Pulmonary artery endothelial cell (primary cell): Measurements from ENCODE around the gene DCAF12L2. TPM values are rescaled to one million over a fixed set of nuclear protein-coding genes. Genes with fewer than 3 reads are reported as not detected.
"Not testable (repeated sequence)": the region's sequence is repeated elsewhere in the genome, so short reads cannot be mapped to it uniquely, and the experiment has no call there.

ENCODE experiments used
- DNase-seq: peaks from one replicate; pipeline ENCODE4 v3.0.0-alpha.2; 2011; ENCODE audit warnings: low read depth, low spot score
- total RNA-seq: library from RNA; depleted of rRNA; stranded (reverse); fragments of >200 nt; gene quantifications from 2 replicates; pipeline ENCODE4 v1.2.3, GENCODE V29; 2014

DCAF12L2 gene
- total RNA-seq, result 0.04 TPM in 1 of 2 replicates, not detected in the other

DNA sequence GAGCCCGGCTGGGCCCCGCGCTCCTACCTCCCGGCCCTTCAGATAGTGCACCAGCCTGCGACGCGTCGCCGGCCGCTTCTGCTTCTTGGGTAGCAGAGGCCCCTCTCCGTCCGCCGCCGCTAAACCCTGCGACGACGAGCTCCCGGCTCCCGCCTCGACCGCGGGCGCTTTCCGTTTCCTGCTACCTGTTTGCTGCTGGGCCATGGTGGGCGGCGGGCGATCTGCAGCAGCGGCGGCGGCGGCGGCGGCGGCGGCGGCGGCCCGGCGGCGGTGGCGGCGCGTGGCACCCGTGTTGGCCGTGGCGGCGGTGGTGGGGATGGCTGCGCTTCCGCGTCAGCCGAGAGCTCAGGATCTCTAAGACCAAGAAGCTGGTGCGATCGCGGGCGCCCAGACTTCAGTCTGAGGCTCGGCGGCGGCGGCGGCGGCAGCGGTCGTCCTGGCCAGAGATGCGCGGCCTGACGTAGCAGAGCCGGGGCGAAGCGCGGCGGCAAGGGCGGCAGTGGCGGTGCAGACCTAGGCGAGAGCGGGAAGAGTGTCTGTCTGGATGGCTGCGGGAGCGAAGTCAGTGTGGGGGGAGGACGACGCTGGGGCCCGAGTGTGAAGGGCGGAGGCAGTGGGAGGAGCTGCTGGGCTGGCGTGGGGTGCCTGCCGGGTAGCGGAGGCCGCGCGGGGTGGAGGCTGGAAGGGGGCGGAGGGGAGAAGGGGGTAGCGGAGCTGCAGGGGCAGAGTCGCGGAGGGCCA, at the start of gene DCAF12L2:
Gene DCAF12L2 (minus strand): TSS at position 569 of the 741 bp plus-strand sequence. CDS start 365 bp downstream, at position 204.
- DNase-seq, result no peak

DNA sequence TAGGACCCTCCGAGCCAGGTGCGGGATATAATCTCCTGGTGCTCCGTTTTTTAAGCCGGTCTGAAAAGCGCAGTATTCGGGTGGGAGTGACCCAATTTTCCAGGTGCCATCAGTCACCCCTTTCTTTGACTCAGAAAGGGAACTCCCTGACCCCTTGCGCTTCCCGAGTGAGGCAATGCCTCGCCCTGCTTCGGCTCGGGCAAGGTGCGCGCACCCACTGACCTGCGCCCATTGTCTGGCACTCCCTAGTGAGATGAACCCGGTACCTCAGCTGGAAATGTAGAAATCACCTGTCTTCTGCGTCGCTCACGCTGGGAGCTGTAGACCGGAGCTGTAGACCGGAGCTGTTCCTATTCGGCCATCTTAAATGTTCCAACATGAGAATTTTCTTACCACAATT, 24.8 kb upstream of the DCAF12L2 start:
- not testable (repeated sequence) for DNase-seq

DNA sequence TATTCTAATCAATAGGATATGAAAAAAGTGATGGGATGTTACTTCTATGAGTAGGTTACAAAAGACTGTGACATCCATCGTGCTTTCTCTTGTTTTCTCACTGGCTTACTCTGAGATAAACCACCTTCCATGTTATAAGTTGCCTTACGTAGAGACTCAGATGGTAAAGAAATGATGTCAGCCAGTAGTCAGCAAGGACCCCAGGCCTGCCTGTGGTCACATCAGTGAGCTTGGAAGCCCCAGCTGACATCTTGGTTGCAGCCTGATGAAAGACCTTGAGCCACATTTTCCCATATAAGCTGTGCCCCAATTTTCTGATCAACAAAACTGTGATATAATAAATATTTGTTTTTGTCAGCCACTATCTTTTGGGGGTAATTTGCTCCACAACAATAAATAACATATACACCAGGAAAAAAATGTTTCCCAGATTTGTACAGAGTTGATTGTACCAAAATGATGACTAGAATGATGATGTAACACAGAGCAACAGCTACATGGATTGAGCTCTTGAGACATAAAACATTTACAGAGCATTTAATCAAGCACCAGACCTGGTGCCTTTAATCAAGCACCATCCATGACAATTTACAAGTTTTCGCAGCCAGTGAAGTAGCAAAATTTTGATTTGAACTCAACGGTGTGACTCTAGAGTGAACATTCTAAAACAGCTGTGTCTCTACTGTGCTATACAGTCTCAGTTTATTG, 11.2 kb upstream of the DCAF12L2 start:
- no peak for DNase-seq

DNA sequence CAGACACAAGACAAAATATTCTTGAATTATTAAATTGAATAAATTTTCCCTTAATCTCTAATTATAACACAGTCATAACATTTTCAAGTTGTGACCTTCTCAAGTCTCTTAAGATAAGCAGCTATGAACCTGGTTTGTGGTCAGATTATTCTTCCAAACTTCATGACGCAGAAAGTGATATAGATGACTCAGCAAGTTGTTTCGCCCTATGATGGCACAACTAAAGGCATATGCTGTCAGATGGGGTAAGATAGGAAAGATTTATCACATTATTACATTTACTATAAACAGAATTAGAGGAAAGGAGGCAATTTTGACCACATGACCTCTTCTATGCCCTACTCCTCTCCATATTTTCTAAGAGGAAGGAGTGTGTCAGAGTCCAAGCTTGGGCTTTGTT, 4.6 kb upstream of the DCAF12L2 start:
- no peak for DNase-seq

DNA sequence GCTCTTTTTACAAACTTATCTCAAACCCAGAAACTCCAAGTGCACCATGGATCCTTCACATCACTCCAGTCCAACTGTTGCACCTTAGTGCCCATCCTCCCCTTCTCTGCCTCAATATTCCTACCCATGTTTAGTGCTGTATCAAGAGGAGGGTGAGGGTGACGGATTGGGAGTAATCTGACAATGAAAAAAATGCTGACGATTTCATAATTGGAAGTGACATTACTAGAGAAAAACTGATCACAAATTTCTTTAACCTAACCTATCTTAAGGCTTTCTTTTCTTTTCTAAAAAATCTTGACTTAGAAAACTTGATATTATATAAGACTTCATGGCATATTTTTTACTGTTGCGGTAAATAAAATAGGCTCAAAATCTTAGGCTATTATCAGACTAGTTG, 1.5 kb upstream of the DCAF12L2 start:
- DNase-seq, result no peak

DNA sequence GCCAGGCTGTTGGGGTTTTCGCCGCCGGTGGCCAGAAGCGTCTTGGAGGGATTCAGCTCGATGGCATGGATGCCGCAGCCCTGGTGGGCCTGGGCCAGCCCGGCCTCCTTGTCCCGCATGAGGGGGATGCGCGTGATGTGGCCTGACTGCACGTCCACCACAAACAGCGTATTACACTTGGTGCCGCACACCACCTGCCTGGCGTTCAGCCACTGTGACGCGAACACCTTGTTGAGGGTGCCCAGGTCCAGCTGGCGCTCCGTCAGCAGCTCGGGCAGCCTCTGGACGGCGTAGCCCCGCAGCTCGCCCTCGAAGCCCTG, 728 bp downstream of the DCAF12L2 start:
- no peak for DNase-seq

DNA sequence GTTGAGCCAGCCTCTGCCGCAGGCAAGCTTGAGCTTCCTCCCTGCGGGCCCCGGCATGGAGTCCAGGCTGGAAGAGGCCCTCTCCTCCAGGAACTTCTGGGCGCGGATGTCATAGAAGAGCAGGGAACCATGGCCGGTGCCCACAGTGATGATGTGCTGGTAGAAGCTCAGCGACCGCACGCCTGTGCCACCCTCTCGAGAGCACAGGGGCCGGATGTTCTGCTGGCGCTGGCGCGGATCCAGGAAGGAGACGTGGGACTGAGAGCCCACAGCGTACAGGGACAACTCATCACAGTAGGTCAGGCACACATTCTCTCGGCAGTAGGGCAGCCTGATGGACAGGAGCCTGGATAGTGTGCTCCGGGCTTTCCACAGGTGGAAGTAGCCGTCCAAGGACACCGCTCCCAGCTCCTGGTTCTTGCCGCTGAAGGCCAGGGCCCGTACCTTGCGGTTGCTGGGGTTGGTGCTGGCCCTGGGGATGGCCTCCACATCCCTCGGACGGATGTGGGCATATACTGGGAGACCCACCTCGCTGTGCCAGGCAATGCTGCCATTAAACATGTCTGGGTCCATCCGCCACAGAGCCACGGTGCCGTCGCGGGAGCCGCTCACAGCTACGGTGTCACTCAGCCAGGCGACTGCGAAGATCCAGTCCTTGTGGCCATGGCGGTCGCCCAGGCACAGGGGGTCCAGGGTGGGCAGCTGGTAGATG, 1.2 kb downstream of the DCAF12L2 start:
- no peak for DNase-seq

DNA sequence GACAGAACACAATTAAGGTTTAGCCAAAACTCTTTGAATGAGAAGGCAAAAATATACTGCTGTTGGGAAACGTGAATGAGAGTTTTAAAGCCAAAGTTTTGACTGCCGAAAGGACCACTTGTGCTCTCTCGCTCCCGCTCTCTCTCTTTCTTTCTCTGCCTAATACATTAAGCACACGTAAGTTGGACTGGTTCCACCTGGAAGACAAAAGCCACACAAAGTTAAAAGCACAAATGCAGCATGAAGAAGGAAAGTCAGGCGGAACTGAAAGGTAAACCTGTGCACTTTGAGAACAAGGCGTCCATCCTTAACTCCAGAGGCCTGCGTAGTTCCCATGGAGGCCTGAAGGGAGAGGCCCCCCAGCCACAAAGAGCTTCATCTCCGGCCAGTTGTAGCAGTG, 1.9 kb downstream of the DCAF12L2 start:
- DNase-seq, result no peak

DNA sequence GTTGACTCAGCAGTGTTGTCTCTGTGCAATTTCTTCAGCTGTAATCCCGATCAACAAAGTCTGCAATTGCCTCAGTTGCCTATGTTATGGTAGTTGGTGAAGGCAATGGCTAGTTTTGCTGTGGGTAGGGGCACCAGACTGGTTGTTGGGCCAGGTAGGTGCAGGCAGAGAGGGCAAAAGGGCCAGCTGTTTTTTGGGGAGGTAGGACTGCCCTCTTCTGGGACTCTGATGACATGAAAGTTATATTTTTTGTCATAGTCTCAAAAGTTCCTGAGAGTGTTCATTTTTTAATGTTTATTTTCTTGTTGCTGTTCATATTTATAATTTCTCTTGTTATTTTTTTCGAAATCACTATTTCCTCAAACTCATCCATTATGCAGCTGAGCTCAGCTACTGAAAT, 25.1 kb downstream of the DCAF12L2 start:
- DNase-seq, result no peak

DNA sequence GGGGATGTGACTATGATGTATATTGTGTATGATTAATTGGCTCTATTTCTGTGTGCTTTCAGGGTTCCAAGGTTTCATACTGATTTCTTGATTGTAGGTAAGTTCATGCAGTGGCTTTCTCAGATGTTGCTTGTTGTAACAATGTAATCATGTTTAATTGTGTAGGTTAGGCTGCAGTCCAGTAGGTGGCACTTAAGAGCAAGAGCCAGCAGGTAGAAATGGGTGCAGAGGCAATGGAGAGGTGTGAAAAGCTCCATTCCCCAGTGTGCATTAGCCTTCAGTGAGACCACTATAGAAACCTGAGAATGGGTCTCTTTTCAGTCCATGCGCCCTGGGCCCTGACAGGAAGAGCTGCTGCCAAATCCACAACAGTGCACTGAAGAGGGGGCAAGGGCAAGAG, 28.2 kb downstream of the DCAF12L2 start:
- no peak for DNase-seq

DNA sequence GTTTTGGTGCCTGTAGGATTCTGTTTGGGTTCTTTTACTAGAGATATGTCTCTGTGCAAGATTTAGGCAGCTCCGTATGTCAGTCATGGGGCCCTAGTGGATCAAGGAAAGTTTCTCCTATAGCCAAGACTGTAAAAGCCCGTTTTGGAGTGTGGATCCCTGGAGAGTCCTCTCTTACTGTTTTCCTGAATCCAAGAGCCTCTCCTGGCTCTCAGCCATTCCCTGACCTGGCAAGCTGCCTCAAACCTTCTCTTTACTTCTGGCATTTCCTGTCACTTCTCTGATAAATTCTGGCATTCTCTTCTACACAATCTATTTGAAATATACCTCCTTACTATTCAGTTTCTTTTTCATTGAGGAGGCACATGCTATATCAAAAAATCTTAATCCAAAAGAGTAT, 41.4 kb downstream of the DCAF12L2 start:
- no peak for DNase-seq
